LHCN-M2 (cell line): ENCODE data around the gene MED7. TPM values are rescaled to one million over a fixed set of nuclear protein-coding genes. Genes with fewer than 3 reads are reported as not detected.
A peak's percentile ranks its signal among the peaks of the same experiment; 100 is the strongest.

ENCODE experiments used
- DNase-seq: peaks from one replicate; pipeline ENCODE4 v3.0.0-alpha.2; 2012; ENCODE audit warnings: low read depth
- total RNA-seq: library from RNA; depleted of rRNA; stranded (reverse); fragments of >200 nt; gene quantifications from 2 replicates; pipeline ENCODE4 v1.2.3, GENCODE V29; 2014; rRNA removed

Gene MED7
- total RNA-seq, 1 experiment from 2014 or later = 11.5 TPM

DNA sequence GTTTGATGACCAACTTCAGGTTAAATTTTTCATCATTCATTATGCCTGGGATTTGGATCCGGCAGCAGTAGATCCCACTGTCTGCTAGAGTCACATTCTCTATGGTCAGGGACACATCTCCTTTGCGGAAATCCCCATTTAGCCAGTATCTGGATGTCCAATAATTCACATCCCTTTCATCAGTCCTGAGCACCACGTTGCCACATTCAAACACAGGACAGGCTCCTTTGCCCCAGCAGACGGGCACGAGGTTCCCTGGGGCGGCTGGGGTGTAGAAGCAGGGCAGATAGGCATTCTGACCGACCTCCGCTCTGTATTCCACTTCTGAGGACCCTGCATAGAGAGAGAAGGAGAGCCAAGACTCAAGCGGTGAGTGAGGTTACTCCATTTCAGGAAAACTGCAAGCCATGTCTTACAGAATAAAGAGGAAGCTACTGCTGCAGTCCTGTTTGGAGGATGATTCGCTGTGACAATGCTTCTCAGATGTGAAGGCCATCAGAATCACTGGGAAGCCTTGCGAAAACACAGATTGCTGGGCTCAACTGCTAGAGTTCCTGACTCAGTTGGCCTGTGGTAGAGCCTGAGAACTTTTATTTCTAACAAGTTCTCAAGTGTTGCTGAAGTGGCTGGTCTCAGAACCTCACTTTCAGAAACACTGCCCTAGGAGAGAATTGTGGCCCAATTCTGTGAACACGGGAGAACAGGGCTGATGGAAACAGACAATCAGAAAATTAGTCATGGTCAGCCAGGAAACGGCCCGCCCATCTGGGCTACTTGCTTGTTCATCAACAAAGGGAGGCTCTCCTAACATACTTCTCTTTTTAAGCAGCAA is 35.8 kb downstream of the MED7 start:
- no peak for DNase-seq

DNA sequence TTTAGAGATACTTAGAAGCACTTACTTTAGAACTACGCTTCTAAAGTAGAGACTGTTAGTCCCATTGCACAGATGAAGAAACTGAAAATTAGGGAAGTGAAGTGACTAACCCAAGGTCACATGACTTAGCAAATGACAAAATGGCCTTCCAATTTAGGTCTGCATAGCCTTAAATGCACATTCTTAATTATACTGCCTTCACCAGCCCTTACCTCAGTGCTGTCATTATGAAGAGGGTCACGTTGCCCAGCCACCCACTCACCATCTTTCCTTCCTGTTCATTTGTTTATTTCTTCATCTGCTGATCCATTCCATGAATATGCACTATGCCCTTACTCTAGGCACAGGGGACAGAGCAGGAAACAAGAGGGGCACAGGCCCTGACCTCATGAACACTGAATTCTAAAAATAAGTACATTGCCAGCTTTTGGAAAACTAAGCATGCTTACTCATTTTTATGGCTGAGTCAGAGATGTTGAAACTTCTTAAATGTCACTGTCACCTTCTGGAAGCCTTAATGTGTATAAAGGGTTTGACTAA is 42.5 kb downstream of the MED7 start:
- peak; percentile 49 for DNase-seq

DNA sequence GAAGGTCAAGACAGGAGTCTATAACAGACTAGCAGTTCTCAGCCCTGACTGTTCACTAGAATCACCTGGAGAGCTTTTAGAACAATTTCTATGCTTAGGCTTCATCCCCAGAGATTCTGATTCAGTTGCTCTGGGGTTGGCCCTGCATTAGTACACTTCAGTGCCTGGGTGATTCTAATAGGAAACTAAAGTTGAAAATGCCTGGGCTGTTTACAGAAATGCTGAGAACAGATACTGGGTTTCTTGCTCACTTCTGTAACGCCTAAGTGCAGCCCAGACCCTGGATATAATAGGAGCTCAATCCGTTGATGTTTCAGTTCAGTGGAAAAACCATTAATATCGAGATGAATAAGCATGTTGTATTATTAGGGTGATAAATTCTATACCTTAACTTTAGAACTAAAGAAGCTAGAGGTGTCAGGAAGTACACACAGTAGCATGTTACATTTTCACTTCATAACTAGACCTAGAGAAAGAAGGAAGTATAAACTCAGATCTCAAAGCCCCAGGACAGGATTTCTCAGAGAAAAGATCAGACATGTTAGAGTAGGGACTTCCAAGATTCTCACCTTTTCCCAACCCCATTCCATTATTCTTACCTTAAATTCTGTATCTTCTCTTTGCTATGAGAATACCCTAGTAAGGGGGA is 54.2 kb downstream of the MED7 start:
- DNase-seq = no peak

Other genes with a start within 250 kb of the MED7 start
- not detected in 2 replicates for gene TIMD4, start 179.6 kb downstream of the MED7 start, total RNA-seq
- gene HAVCR1, start 83.7 kb downstream of the MED7 start, total RNA-seq = not detected in 2 replicates
- 0.06 and 0.17 TPM in 2 replicates for gene HAVCR2, start 33.8 kb downstream of the MED7 start, total RNA-seq
- gene GARIN3, start 23.4 kb upstream of the MED7 start, total RNA-seq = not detected in 2 replicates
- 0.06 TPM in 1 of 2 replicates, not detected in the other for gene ITK, start 38.0 kb upstream of the MED7 start, total RNA-seq
- gene CYFIP2, start 123.3 kb upstream of the MED7 start, total RNA-seq = 6.1 and 9.9 TPM in 2 replicates